Peyer's patch (tissue), 4 donors: ENCODE results near the gene KRT35. TPM values are rescaled to one million over a fixed set of nuclear protein-coding genes. Genes with fewer than 3 reads are reported as not detected.

ENCODE experiments used
- DNase-seq, 3 donors: peaks; one replicate each; pipeline ENCODE4 v3.0.0-alpha.2; 2017 to 2019
- H3K27ac ChIP-seq, 4 donors: fragments of 200-600 bp; sonication (generic); one replicate each; pipeline ENCODE4 v1.5.1; 2016 to 2019
- H3K27me3 ChIP-seq, 2 donors: fragments of 200-600 bp; sonication (generic); one replicate each; pipeline ENCODE4 v1.5.1; 2019
- H3K36me3 ChIP-seq, 3 donors: fragments of 200-600 bp; sonication (generic); one replicate each; pipeline ENCODE4 v1.5.1; 2016 to 2019
- H3K4me1 ChIP-seq, 4 donors: fragments of 200-600 bp; sonication (generic); one replicate each; pipeline ENCODE4 v1.5.1; 2016 to 2019
- H3K4me3 ChIP-seq, 4 donors: fragments of 200-600 bp; sonication (generic); 1 replicate in 3 of 4; 2 replicates in 1 of 4; pipeline ENCODE4 v1.5.1; 2016 to 2019; ENCODE audit warnings: mild to moderate bottlenecking in 1 of 4
- H3K9me3 ChIP-seq, 4 donors: fragments of 200-600 bp; sonication (generic); one replicate each; pipeline ENCODE4 v1.5.1; 2016 to 2019; ENCODE audit warnings: mild to moderate bottlenecking in 1 of 4
- POLR2A ChIP-seq, 2 donors: fragments of 450-650 bp; IDR thresholded peaks; one replicate each; pipeline ENCODE4 v1.5.1; 2017; ENCODE audit warnings: antibody characterized with exemption in 2 of 2, mild to moderate bottlenecking in 2 of 2, moderate library complexity in 2 of 2
- total RNA-seq, 4 donors: library from RNA; depleted of rRNA; stranded (reverse); fragments of >200 nt; gene quantifications; one replicate each; pipeline ENCODE4 v1.1.0, GENCODE V29; 2016
- TF ChIP-seq, protein P1 (sequence below), 6 experiments: fragments of 450-650 bp in 4 of 6; fragments of 200-600 bp in 2 of 6; sonication (generic) in 1 of 6; IDR thresholded peaks; one replicate each; pipeline ENCODE4 v1.5.1; 2017 to 2019; ENCODE audit warnings: antibody characterized with exemption in 6 of 6, mild to moderate bottlenecking in 3 of 6, moderate library complexity in 1 of 6

The KRT35 gene
- total RNA-seq, 4 donors from 2014 or later, result not detected

GRCh38 chr17:41457676-41458075 is 23.3 kb downstream of the KRT35 start:
- no peaks in the 10 kb centered on the region for H3K27me3 ChIP-seq
- no peaks in the 10 kb centered on the region for H3K36me3 ChIP-seq
- H3K4me3 ChIP-seq, result no peak overlapping the region
- H3K4me1 ChIP-seq, result no peaks in the 10 kb centered on the region
- no peak overlapping the region for H3K27ac ChIP-seq
- no peaks in the 10 kb centered on the region for H3K9me3 ChIP-seq
- no peak for TF ChIP-seq POLR2A (IDR thresholded peaks at IDR 0.05)
- TF ChIP-seq, protein P1, sequence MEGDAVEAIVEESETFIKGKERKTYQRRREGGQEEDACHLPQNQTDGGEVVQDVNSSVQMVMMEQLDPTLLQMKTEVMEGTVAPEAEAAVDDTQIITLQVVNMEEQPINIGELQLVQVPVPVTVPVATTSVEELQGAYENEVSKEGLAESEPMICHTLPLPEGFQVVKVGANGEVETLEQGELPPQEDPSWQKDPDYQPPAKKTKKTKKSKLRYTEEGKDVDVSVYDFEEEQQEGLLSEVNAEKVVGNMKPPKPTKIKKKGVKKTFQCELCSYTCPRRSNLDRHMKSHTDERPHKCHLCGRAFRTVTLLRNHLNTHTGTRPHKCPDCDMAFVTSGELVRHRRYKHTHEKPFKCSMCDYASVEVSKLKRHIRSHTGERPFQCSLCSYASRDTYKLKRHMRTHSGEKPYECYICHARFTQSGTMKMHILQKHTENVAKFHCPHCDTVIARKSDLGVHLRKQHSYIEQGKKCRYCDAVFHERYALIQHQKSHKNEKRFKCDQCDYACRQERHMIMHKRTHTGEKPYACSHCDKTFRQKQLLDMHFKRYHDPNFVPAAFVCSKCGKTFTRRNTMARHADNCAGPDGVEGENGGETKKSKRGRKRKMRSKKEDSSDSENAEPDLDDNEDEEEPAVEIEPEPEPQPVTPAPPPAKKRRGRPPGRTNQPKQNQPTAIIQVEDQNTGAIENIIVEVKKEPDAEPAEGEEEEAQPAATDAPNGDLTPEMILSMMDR (IDR thresholded peaks at IDR 0.05), result no peak
- no peak for DNase-seq

DNA sequence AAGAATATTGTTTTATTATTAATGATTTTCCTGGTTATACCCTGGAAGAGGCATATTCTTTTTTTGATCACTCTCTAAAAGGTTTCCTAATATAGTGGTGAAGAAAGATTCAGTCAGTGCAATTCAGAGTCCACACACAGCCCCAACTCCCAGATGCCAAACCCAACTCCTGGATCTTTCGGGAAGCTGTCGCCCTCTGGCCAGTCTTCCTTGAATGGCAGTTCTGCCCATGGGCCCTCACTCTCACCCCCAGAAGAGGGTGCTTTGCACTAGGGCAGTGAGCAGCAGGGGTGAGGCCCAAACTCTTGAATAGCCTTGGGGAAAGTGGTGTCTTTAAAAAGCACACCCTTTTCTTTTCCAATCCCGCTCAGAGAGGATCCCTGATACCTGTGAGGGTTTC is 24.7 kb downstream of the KRT35 start:
- Histone ChIP-seq H3K27ac (no peak overlapping the region), H3K4me3 (no peak overlapping the region), H3K9me3 (no peaks in the 10 kb centered on the region), H3K36me3 (no peaks in the 10 kb centered on the region), H3K4me1 (no peaks in the 10 kb centered on the region), H3K27me3 (no peaks in the 10 kb centered on the region)
- DNase-seq, result no peak
- TF ChIP-seq, protein P1 (IDR thresholded peaks at IDR 0.05), result no peak
- no peak for TF ChIP-seq POLR2A (IDR thresholded peaks at IDR 0.05)

DNA sequence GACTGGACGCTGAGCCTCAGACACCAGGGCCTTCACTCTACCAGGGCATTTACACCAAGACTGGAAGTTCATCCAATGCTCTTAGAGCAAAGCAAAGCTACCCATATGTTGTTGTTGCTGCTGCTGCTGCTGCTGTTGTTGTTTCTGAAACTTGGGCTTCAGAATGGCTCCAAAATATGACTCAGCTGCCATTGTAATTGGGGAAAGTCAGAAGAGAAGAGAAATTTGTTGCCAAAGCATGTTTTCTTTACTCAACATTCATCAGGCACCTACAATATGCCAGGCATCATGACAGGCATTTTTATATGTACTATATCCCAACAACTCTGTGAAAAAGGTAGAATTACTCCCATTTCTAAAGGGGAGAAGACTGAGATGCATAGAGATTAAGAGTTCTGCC is 25.7 kb downstream of the KRT35 start:
- H3K27me3 ChIP-seq, result no peaks in the 10 kb centered on the region
- DNase-seq, result no peak
- H3K36me3 ChIP-seq, result no peaks in the 10 kb centered on the region
- no peaks in the 10 kb centered on the region for H3K4me1 ChIP-seq
- no peak overlapping the region for H3K27ac ChIP-seq
- TF ChIP-seq POLR2A (IDR thresholded peaks at IDR 0.05), result no peak
- TF ChIP-seq, protein P1 (IDR thresholded peaks at IDR 0.05), result no peak
- H3K9me3 ChIP-seq, result no peaks in the 10 kb centered on the region
- H3K4me3 ChIP-seq, result no peak overlapping the region

DNA sequence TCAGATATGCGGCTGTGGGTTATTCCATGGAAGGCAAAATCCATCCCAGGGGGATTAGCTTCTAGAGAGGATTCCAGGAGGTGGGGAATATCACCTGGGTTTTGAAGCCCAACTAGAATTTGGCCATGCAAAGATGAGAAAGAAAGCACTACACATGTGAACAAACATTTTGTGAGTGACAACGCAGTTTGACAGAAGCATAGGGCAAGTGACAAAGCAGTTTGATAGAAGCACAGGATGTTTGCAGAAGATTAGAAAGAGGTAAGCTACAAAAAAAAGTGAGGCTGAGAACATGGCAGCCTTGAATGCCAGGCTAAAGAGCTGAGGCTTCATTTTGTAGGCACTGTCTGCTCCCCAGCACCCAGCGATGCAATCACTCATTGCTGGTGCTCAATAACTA is 27.9 kb downstream of the KRT35 start:
- no peaks in the 10 kb centered on the region for H3K36me3 ChIP-seq
- H3K9me3 ChIP-seq, result no peaks in the 10 kb centered on the region
- H3K4me1 ChIP-seq, result no peaks in the 10 kb centered on the region
- TF ChIP-seq, protein P1 (IDR thresholded peaks at IDR 0.05), result no peak
- no peak for TF ChIP-seq POLR2A (IDR thresholded peaks at IDR 0.05)
- no peak overlapping the region for H3K4me3 ChIP-seq
- no peaks in the 10 kb centered on the region for H3K27me3 ChIP-seq
- no peak for DNase-seq
- no peak overlapping the region for H3K27ac ChIP-seq

GRCh38 chr17:41452281-41452680 is 28.7 kb downstream of the KRT35 start:
- DNase-seq, result no peak
- Histone ChIP-seq H3K9me3 (no peaks in the 10 kb centered on the region), H3K4me3 (no peak overlapping the region), H3K4me1 (no peaks in the 10 kb centered on the region), H3K27ac (no peak overlapping the region), H3K36me3 (no peaks in the 10 kb centered on the region), H3K27me3 (no peaks in the 10 kb centered on the region)
- TF ChIP-seq POLR2A (IDR thresholded peaks at IDR 0.05), result no peak
- TF ChIP-seq, protein P1 (IDR thresholded peaks at IDR 0.05), result no peak

- Histone ChIP-seq H3K36me3 (no peaks in the 10 kb centered on the region), H3K9me3 (no peaks in the 10 kb centered on the region), H3K27ac (no peak overlapping the region), H3K4me3 (no peak overlapping the region), H3K4me1 (no peaks in the 10 kb centered on the region), H3K27me3 (no peaks in the 10 kb centered on the region)
- DNase-seq, result no peak
- TF ChIP-seq, protein P1 (IDR thresholded peaks at IDR 0.05), result no peak
- TF ChIP-seq POLR2A (IDR thresholded peaks at IDR 0.05), result no peak
These were observed 29.7 kb downstream of the KRT35 start for GRCh38 chr17:41451154-41451728.
